ENCODE data around the gene ZNF212.

Gene ZNF212

GRCh38 chr7:149217570-149217969, 21.9 kb upstream of the ZNF212 start:
- H3K36me3 ChIP-seq (ENCODE audit: control insufficient read depth in 2 of 2, insufficient read depth in 1 of 2, low read length in 2 of 2), result peaks cover 36 to 98% of the 10 kb centered on the region in 2 experiments
- no peaks in the 10 kb centered on the region for H3K9me3 ChIP-seq (ENCODE audit: control insufficient read depth, insufficient read depth, low read depth, low read length)
- ChIA-PET POLR2A (no interaction called here), CTCF (no interaction called here)
- TF ChIP-seq ZNF10 (tag by site-specific recombination; IDR thresholded peaks at IDR 0.05) (no peak), ZFP41 (tag by site-specific recombination; IDR thresholded peaks at IDR 0.05; ENCODE audit: borderline replicate concordance) (no peak), ZNF561 (tag by site-specific recombination; IDR thresholded peaks at IDR 0.05; ENCODE audit: borderline replicate concordance) (no peak), ZNF426 (tag by site-specific recombination; IDR thresholded peaks at IDR 0.05) (no peak), ZSCAN16 (tag by site-specific recombination; IDR thresholded peaks at IDR 0.05) (no peak), ZNF169 (tag by site-specific recombination; IDR thresholded peaks at IDR 0.05) (no peak), ZNF184 (tag by site-specific recombination; IDR thresholded peaks at IDR 0.05) (no peak), ZNF596 (tag by site-specific recombination; IDR thresholded peaks at IDR 0.05) (no peak), ZNF664 (tag by site-specific recombination; IDR thresholded peaks at IDR 0.05) (no peak), OVOL3 (tag by site-specific recombination; IDR thresholded peaks at IDR 0.05) (no peak), ZNF768 (tag by site-specific recombination; IDR thresholded peaks at IDR 0.05) (no peak), ZBTB44 (tag by site-specific recombination; IDR thresholded peaks at IDR 0.05) (no peak), SCRT2 (tag by site-specific recombination; IDR thresholded peaks at IDR 0.05) (no peak), ZNF112 (tag by site-specific recombination; IDR thresholded peaks at IDR 0.05) (no peak), PATZ1 (tag by site-specific recombination; IDR thresholded peaks at IDR 0.05) (no peak)
- H3K4me1 ChIP-seq (ENCODE audit: control insufficient read depth, insufficient read depth, low read length), result no peaks in the 10 kb centered on the region
- H3K27ac ChIP-seq (ENCODE audit: extremely low read depth, low read depth, low read length), result no peak overlapping the region
- H3K4me3 ChIP-seq (ENCODE audit: low read depth, low read length), result no peak overlapping the region

GRCh38 chr7:149218469-149219420, 20.7 kb upstream of the ZNF212 start:
- H3K4me1 ChIP-seq (ENCODE audit: control insufficient read depth, insufficient read depth, low read length), result no peaks in the 10 kb centered on the region
- no peak overlapping the region for H3K27ac ChIP-seq (ENCODE audit: extremely low read depth, low read depth, low read length)
- POLR2A ChIA-PET, result no interaction called here
- peaks cover 39 to 93% of the 10 kb centered on the region in 2 experiments; a peak in 2 of 3 replicates for H3K36me3 ChIP-seq (ENCODE audit: control insufficient read depth in 2 of 2, insufficient read depth in 1 of 2, low read length in 2 of 2)
- no peaks in the 10 kb centered on the region for H3K9me3 ChIP-seq (ENCODE audit: control insufficient read depth, insufficient read depth, low read depth, low read length)
- CTCF ChIA-PET, result interaction anchor here (0.6 to 1.2 kb wide), 2 partner anchors 9 to 42 kb away, joined by 3 to 5 read pairs; no protein-coding TSS in a partner anchor
- TF ChIP-seq ZNF132 (tag by site-specific recombination; IDR thresholded peaks at IDR 0.05; ENCODE audit: borderline replicate concordance) (no peak), WT1 (tag by site-specific recombination; IDR thresholded peaks at IDR 0.05) (no peak), ZNF48 (tag by site-specific recombination; IDR thresholded peaks at IDR 0.05) (no peak), ZNF341 (tag by site-specific recombination; IDR thresholded peaks at IDR 0.05; ENCODE audit: low read depth) (no peak), SALL2 (tag by site-specific recombination; IDR thresholded peaks at IDR 0.05; ENCODE audit: borderline replicate concordance) (no peak), ZSCAN23 (tag by site-specific recombination; IDR thresholded peaks at IDR 0.05) (no peak)
- H3K4me3 ChIP-seq (ENCODE audit: low read depth, low read length), result no peak overlapping the region

Data from HEK293 (cell line).